Progenitor cell of endocrine pancreas (in vitro differentiated cells): ENCODE measurements around the gene SLC6A7. TPM values are rescaled to one million over a fixed set of nuclear protein-coding genes. Genes with fewer than 3 reads are reported as not detected.

Source experiments
- DNase-seq: peaks from one replicate; pipeline ENCODE4 v3.0.0; 2021; ENCODE audit warnings: low spot score; ENCODE audit not compliant: unreplicated experiment
- H3K27ac Mint-ChIP-seq: 2 replicates; pipeline ENCODE4 v1.8.0; 2021; ENCODE audit warnings: mild to moderate bottlenecking, moderate library complexity, mixed read lengths
- H3K27me3 Mint-ChIP-seq: 2 replicates; pipeline ENCODE4 v1.8.0; 2021; ENCODE audit warnings: mixed read lengths
- H3K36me3 Mint-ChIP-seq: 2 replicates; pipeline ENCODE4 v1.8.0; 2022; ENCODE audit warnings: mixed read lengths; ENCODE audit not compliant: insufficient read depth
- H3K4me1 Mint-ChIP-seq: 2 replicates; pipeline ENCODE4 v1.8.0; 2021; ENCODE audit warnings: low read depth, mixed read lengths
- H3K4me3 Mint-ChIP-seq: 2 replicates; pipeline ENCODE4 v1.8.0; 2021; ENCODE audit warnings: low read depth, mild to moderate bottlenecking, moderate library complexity, mixed read lengths
- H3K9me3 Mint-ChIP-seq: 2 replicates; pipeline ENCODE4 v1.8.0; 2021; ENCODE audit warnings: low read depth, mixed read lengths
- CTCF ChIP-seq: fragments of 200-600 bp; sonication (generic); IDR thresholded peaks from one replicate; pipeline ENCODE4 v1.5.0; 2021; ENCODE audit warnings: antibody characterized with exemption, mild to moderate bottlenecking; ENCODE audit not compliant: unreplicated experiment
- total RNA-seq: library from RNA; stranded (reverse); gene quantifications from 2 replicates; pipeline ENCODE4 v1.2.1, GENCODE V29; 2021

SLC6A7 gene
- total RNA-seq, 1 donor from 2014 or later = not detected

- no peak for TF ChIP-seq CTCF
- no peaks in the 10 kb centered on the region for H3K36me3 Mint-ChIP-seq
- H3K4me3 Mint-ChIP-seq = no peak overlapping the region
- no peak for DNase-seq
- no peaks in the 10 kb centered on the region for H3K9me3 Mint-ChIP-seq
- no peak overlapping the region for H3K27ac Mint-ChIP-seq
- H3K4me1 Mint-ChIP-seq = no peaks in the 10 kb centered on the region
- H3K27me3 Mint-ChIP-seq = peaks cover 15% of the 10 kb centered on the region
Observed at GRCh38 chr5:150244209-150244608, 54.3 kb downstream of the SLC6A7 start.

- no peak for DNase-seq
- no peaks in the 10 kb centered on the region for H3K36me3 Mint-ChIP-seq
- H3K27ac Mint-ChIP-seq = no peak overlapping the region
- H3K4me3 Mint-ChIP-seq = no peak overlapping the region
- H3K9me3 Mint-ChIP-seq = no peaks in the 10 kb centered on the region
- no peaks in the 10 kb centered on the region for H3K4me1 Mint-ChIP-seq
- TF ChIP-seq CTCF = no peak
- peaks cover 16% of the 10 kb centered on the region for H3K27me3 Mint-ChIP-seq
Observed at GRCh38 chr5:150245111-150245789, 55.4 kb downstream of the SLC6A7 start.

- no peaks in the 10 kb centered on the region for H3K36me3 Mint-ChIP-seq
- H3K4me1 Mint-ChIP-seq = no peaks in the 10 kb centered on the region
- H3K27ac Mint-ChIP-seq = no peak overlapping the region
- H3K9me3 Mint-ChIP-seq = no peaks in the 10 kb centered on the region
- no peak overlapping the region for H3K4me3 Mint-ChIP-seq
- no peak for TF ChIP-seq CTCF
- DNase-seq = no peak
- peaks cover 16% of the 10 kb centered on the region for H3K27me3 Mint-ChIP-seq
Observed at GRCh38 chr5:150245808-150246207, 55.9 kb downstream of the SLC6A7 start.

- no peak overlapping the region for H3K4me3 Mint-ChIP-seq
- TF ChIP-seq CTCF = no peak
- H3K36me3 Mint-ChIP-seq = no peaks in the 10 kb centered on the region
- DNase-seq = no peak
- H3K9me3 Mint-ChIP-seq = no peaks in the 10 kb centered on the region
- peaks cover 16% of the 10 kb centered on the region for H3K27me3 Mint-ChIP-seq
- H3K27ac Mint-ChIP-seq = no peak overlapping the region
- no peaks in the 10 kb centered on the region for H3K4me1 Mint-ChIP-seq
Observed at GRCh38 chr5:150246429-150246828, 56.6 kb downstream of the SLC6A7 start.

GRCh38 chr5:150246835-150247234 is 57.0 kb downstream of the SLC6A7 start:
- H3K27ac Mint-ChIP-seq = no peak overlapping the region
- no peak for TF ChIP-seq CTCF

More at GRCh38 chr5:150246835-150247234, 57.0 kb downstream of the SLC6A7 start:
- H3K4me1 Mint-ChIP-seq = no peaks in the 10 kb centered on the region
- DNase-seq = no peak
- H3K36me3 Mint-ChIP-seq = no peaks in the 10 kb centered on the region
- no peak overlapping the region for H3K4me3 Mint-ChIP-seq
- H3K27me3 Mint-ChIP-seq = peaks cover 13% of the 10 kb centered on the region
- H3K9me3 Mint-ChIP-seq = no peaks in the 10 kb centered on the region
